Gastroesophageal sphincter (tissue), 3 donors: Measurements from ENCODE around the gene APOBR.

Experiments
- CTCF ChIP-seq, 4 experiments: fragments of 200-600 bp in 2 of 4; fragments of 450-650 bp in 2 of 4; sonication (generic) in 1 of 4; IDR thresholded peaks; one replicate each; pipeline ENCODE4 v1.5.1; 2017 to 2019; ENCODE audit warnings: antibody characterized with exemption in 4 of 4, mild to moderate bottlenecking in 2 of 4, moderate library complexity in 2 of 4
- POLR2A ChIP-seq, 2 donors: fragments of 450-650 bp; IDR thresholded peaks; one replicate each; pipeline ENCODE4 v1.6.1; 2017; ENCODE audit warnings: antibody characterized with exemption in 2 of 2, mild to moderate bottlenecking in 2 of 2, moderate library complexity in 1 of 2

DNA sequence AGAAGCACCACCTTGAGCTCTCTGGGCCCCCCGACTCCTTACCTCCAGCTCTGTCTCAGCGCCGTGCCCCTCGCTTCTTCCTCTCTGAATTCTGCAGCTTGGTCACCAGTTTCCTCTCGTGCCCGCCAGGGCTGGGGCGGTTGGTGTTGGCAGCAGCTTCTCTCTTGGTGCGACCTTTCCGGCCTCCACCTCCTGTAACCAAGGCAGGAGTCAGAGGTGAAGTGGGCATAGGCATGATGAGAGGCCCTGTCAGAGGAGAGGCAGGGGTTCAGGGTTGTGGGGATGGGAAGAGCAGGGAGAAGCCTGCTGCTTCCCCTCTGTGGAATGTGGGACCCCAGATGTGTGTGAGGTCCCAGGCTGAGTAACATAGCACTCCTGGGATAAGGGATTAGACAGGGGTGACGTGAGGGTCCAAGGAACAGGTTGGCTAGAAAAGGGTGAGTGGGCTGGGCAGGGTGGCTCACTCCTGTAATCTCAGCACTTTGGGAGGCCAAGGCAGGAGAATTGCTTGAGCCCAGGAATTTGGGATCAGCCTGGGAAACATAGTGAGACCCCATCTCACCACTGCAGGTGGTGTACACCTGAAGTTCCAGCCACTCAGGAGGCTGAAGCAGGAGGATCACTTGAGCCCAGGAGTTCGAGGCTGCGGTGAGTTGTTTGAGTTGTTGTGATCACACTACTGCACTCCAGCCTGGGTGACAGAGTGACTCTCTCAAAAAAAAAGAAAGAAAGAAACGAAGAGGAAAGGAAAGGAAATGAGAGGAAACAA lies 43.7 kb downstream of the APOBR start:
- TF ChIP-seq CTCF (IDR thresholded peaks at IDR 0.05) (no peak), POLR2A (IDR thresholded peaks at IDR 0.05) (no peak)
